CD4-positive, alpha-beta memory T cell (primary cell): Measurements from ENCODE around the gene MED14. TPM values are rescaled to one million over a fixed set of nuclear protein-coding genes. Genes with fewer than 3 reads are reported as not detected.

ENCODE experiments used
- CTCF ChIA-PET: fragments of 350-600 bp; sonication (Branson Sonifier 250); formaldehyde crosslinking; loops from one replicate; lab custom pipeline; 2021; ENCODE audit warnings: inconsistent platforms; ENCODE audit not compliant: partially characterized antibody; lab: Charles Lee
- POLR2A ChIA-PET: fragments of 350-600 bp; sonication (Branson Sonifier 250); formaldehyde crosslinking; loops from one replicate; lab custom pipeline; 2021; ENCODE audit not compliant: partially characterized antibody; lab: Charles Lee
- DNase-seq, 5 donors: peaks; one replicate each; pipeline versions ENCODE4 v3.0.0 to v3.0.0-alpha.2; 2020 to 2022; ENCODE audit warnings: mixed read lengths in 1 of 5
- H3K27ac ChIP-seq: one replicate; pipeline ENCODE4 v1.7.0; 2013; ENCODE audit warnings: low read depth, low read length
- H3K27me3 ChIP-seq: 2 replicates; pipeline ENCODE4 v1.7.0; 2013; ENCODE audit warnings: mild to moderate bottlenecking, low read length, moderate library complexity; ENCODE audit not compliant: insufficient read depth
- H3K36me3 ChIP-seq: 2 replicates; pipeline ENCODE4 v1.7.0; 2013; ENCODE audit warnings: mild to moderate bottlenecking, low read length, moderate library complexity; ENCODE audit not compliant: insufficient read depth
- H3K4me1 ChIP-seq: 2 replicates; pipeline ENCODE4 v1.7.0; 2013; ENCODE audit warnings: mild to moderate bottlenecking, low read length, moderate library complexity; ENCODE audit not compliant: insufficient read depth
- H3K4me3 ChIP-seq, 2 donors: one replicate each; pipeline ENCODE4 v1.7.0; 2013; ENCODE audit warnings: low read length in 2 of 2, mild to moderate bottlenecking in 1 of 2
- H3K9me3 ChIP-seq, 2 donors: one replicate each; pipeline ENCODE4 v1.7.0; 2013; ENCODE audit warnings: low read length in 2 of 2, control low read depth in 1 of 2; ENCODE audit not compliant: control insufficient read depth in 1 of 2
- H3K27ac Mint-ChIP-seq, 7 donors: one replicate each; pipeline ENCODE4 v1.8.0; 2020 to 2021; ENCODE audit warnings: mixed read lengths in 7 of 7, mild to moderate bottlenecking in 6 of 7, inconsistent platforms in 3 of 7, moderate library complexity in 3 of 7
- H3K27me3 Mint-ChIP-seq, 2 donors: one replicate each; pipeline ENCODE4 v1.8.0; 2020 to 2021; ENCODE audit warnings: mixed read lengths in 2 of 2
- H3K36me3 Mint-ChIP-seq, 2 donors: one replicate each; pipeline ENCODE4 v1.8.0; 2020 to 2021; ENCODE audit warnings: mixed read lengths in 2 of 2, inconsistent platforms in 1 of 2, mild to moderate bottlenecking in 1 of 2
- H3K4me1 Mint-ChIP-seq, 4 donors: one replicate each; pipeline ENCODE4 v1.8.0; 2020 to 2021; ENCODE audit warnings: mixed read lengths in 4 of 4, mild to moderate bottlenecking in 1 of 4
- H3K4me3 Mint-ChIP-seq, 8 donors: one replicate each; pipeline ENCODE4 v1.8.0; 2020 to 2021; ENCODE audit warnings: mixed read lengths in 8 of 8, mild to moderate bottlenecking in 7 of 8, moderate library complexity in 6 of 8, inconsistent platforms in 3 of 8
- H3K9me3 Mint-ChIP-seq, 8 donors: one replicate each; pipeline ENCODE4 v1.8.0; 2020 to 2021; ENCODE audit warnings: mixed read lengths in 8 of 8, mild to moderate bottlenecking in 5 of 8, inconsistent platforms in 3 of 8, moderate library complexity in 1 of 8
- intact Hi-C: fragments of 100-400 bp; cut with micrococcal nuclease; formaldehyde crosslinking; loops from one replicate; pipeline ENCODE4 v1.15.1; 2023
- polyA plus RNA-seq, 2 donors: library from polyadenylated mRNA; unstranded; fragments of 300-500 nt; fragmentation: Illumina TruSeq; gene quantifications; one replicate each; pipeline ENCODE4 v1.2.3, GENCODE V29; 2021
- total RNA-seq, 2 experiments: library from RNA; stranded (reverse); gene quantifications; one replicate each; pipeline ENCODE4 v1.2.3, GENCODE V29; 2021

Gene MED14
- total and polyA plus RNA-seq, 4 experiments from 2014 or later: 3.9 to 39.0 (median 25.6) TPM

- Histone ChIP-seq H3K9me3 (no peaks in the 10 kb centered on the region), H3K27me3 (no peaks in the 10 kb centered on the region), H3K36me3 (peaks cover 4% of the 10 kb centered on the region), H3K4me3 (no peak overlapping the region), H3K27ac (no peak overlapping the region), H3K4me1 (peaks cover 5% of the 10 kb centered on the region)
- POLR2A ChIA-PET: interaction anchor here (0.6 to 3.2 kb wide), 5 partner anchors 13 to 463 kb away, joined by 3 to 16 read pairs (median 3); partner anchors contain the start of genes ATP6AP2, MED14 and USP9X
- Mint-ChIP-seq H3K36me3 (peaks cover 11 to 26% of the 10 kb centered on the region in 2 donors), H3K27me3 (no peaks in the 10 kb centered on the region), H3K27ac (peak overlapping the region in 5 of 7 donors; percentile 4 to 53 (median 5)), H3K4me3 (no peak overlapping the region), H3K9me3 (peaks cover 0 to 2% (median 0%) of the 10 kb centered on the region in 8 donors), H3K4me1 (peaks cover 2 to 20% (median 4%) of the 10 kb centered on the region in 4 donors)
- intact Hi-C loops: loop anchor here (1.0 to 5.0 kb wide), 5 partner anchors 84 to 602 kb away; partner anchors contain the start of gene MED14
- CTCF ChIA-PET: interaction anchor here (0.7 to 4.7 kb wide), 23 partner anchors 9 to 603 kb away, joined by 3 to 88 read pairs (median 5); partner anchors contain the start of genes MED14 and USP9X
- peak; percentile 66 to 78 (median 78) for DNase-seq
These were observed 83.6 kb downstream of the MED14 start for GRCh38 chrX:40651620-40652223.

- H3K4me1 ChIP-seq: peaks cover 34% of the 10 kb centered on the region
- H3K4me1 Mint-ChIP-seq: peaks cover 18 to 55% (median 29%) of the 10 kb centered on the region in 4 donors
- DNase-seq: peak; percentile 92 to 98 (median 96)
- H3K27ac ChIP-seq: peak within 1 kb of the TSS; percentile 84
- H3K27ac Mint-ChIP-seq: peak within 1 kb of the TSS; percentile 93 to 99 (median 98)
- H3K4me3 Mint-ChIP-seq: peak within 1 kb of the TSS; percentile 92 to 99 (median 97)
- H3K36me3 Mint-ChIP-seq: peaks cover 10 to 24% of the 10 kb centered on the region in 2 donors
- no peaks in the 10 kb centered on the region for H3K27me3 Mint-ChIP-seq
- no peaks in the 10 kb centered on the region for H3K36me3 ChIP-seq
- H3K4me3 ChIP-seq: peak within 1 kb of the TSS; percentile 57 to 66
- POLR2A ChIA-PET: interaction anchor here (1.0 to 3.0 kb wide), 4 partner anchors 9 to 438 kb away, joined by 3 to 9 read pairs (median 3); partner anchors contain the start of genes ATP6AP2, MED14 and USP9X
- CTCF ChIA-PET: interaction anchor here (1.0 to 1.5 kb wide), 4 partner anchors 103 to 147 kb away, joined by 3 to 5 read pairs (median 3); no protein-coding TSS in a partner anchor
- no peaks in the 10 kb centered on the region for H3K27me3 ChIP-seq
- no peaks in the 10 kb centered on the region for H3K9me3 ChIP-seq
- intact Hi-C loops: loop anchor here (1.0 to 5.0 kb wide), 6 partner anchors 67 to 1275 kb away; partner anchors contain the start of genes ATP6AP2, CASK, DDX3X and MED14
- peaks cover 0 to 2% (median 0%) of the 10 kb centered on the region in 8 donors for H3K9me3 Mint-ChIP-seq
These were observed 87.8 kb downstream of the MED14 start, which contains the start of gene CXorf38 for GRCh38 chrX:40647307-40648197. Gene CXorf38 (minus strand): TSS chrX:40647561. CDS start chrX:40647520, 41 bp downstream.

- Mint-ChIP-seq H3K36me3 (peaks cover 19 to 31% of the 10 kb centered on the region in 2 donors), H3K9me3 (peaks cover 0 to 2% (median 0%) of the 10 kb centered on the region in 8 donors), H3K4me3 (peak overlapping the region; percentile 92 to 99 (median 97)), H3K27me3 (no peaks in the 10 kb centered on the region), H3K27ac (peak overlapping the region; percentile 89 to 99 (median 95)), H3K4me1 (peaks cover 24 to 61% (median 37%) of the 10 kb centered on the region in 4 donors)
- DNase-seq: peak in 4 of 5 donors; percentile 16 to 50 (median 31)
- H3K4me3 ChIP-seq: peak overlapping the region; percentile 57 to 66
- POLR2A ChIA-PET: interaction anchor here (0.8 to 3.0 kb wide), 4 partner anchors 8 to 439 kb away, joined by 3 to 9 read pairs (median 3); partner anchors contain the start of genes ATP6AP2 and USP9X
- H3K27me3 ChIP-seq: no peaks in the 10 kb centered on the region
- H3K36me3 ChIP-seq: no peaks in the 10 kb centered on the region
- intact Hi-C loops: loop anchor here (1.0 to 5.0 kb wide), 6 partner anchors 66 to 1276 kb away; partner anchors contain the start of genes ATP6AP2, CASK, DDX3X and MED14
- no peaks in the 10 kb centered on the region for H3K9me3 ChIP-seq
- CTCF ChIA-PET: interaction anchor here (1.0 to 1.2 kb wide), 2 partner anchors 105 to 147 kb away, joined by 3 read pairs; no protein-coding TSS in a partner anchor
- peaks cover 39% of the 10 kb centered on the region for H3K4me1 ChIP-seq
- peak overlapping the region; percentile 84 for H3K27ac ChIP-seq
These were observed 88.6 kb downstream of the MED14 start for GRCh38 chrX:40646489-40647306.

- H3K36me3 Mint-ChIP-seq: peaks cover 23 to 30% of the 10 kb centered on the region in 2 donors
- Histone ChIP-seq H3K27ac (peak overlapping the region; percentile 75), H3K4me3 (peak overlapping the region; percentile 30 to 56), H3K36me3 (peaks cover 5% of the 10 kb centered on the region), H3K9me3 (no peaks in the 10 kb centered on the region), H3K4me1 (peaks cover 40% of the 10 kb centered on the region), H3K27me3 (no peaks in the 10 kb centered on the region)
- peak overlapping the region; percentile 84 to 97 (median 94) for H3K4me3 Mint-ChIP-seq
- CTCF ChIA-PET: interaction anchor here (1.4 to 1.8 kb wide), 2 partner anchors 105 to 149 kb away, joined by 3 to 4 read pairs; no protein-coding TSS in a partner anchor
- H3K27ac Mint-ChIP-seq: peak overlapping the region; percentile 92 to 99 (median 97)
- peaks cover 0 to 2% (median 0%) of the 10 kb centered on the region in 8 donors for H3K9me3 Mint-ChIP-seq
- POLR2A ChIA-PET: interaction anchor here (0.9 to 1.2 kb wide), 2 partner anchors 10 to 63 kb away, joined by 3 read pairs; no protein-coding TSS in a partner anchor
- intact Hi-C loops: loop anchor here (2.0 to 5.0 kb wide), 4 partner anchors 100 to 1277 kb away; partner anchors contain the start of genes CASK and DDX3X
- H3K27me3 Mint-ChIP-seq: no peaks in the 10 kb centered on the region
- peaks cover 23 to 63% (median 37%) of the 10 kb centered on the region in 4 donors for H3K4me1 Mint-ChIP-seq
- DNase-seq: peak; percentile 62 to 72 (median 67)
These were observed 90.5 kb downstream of the MED14 start for GRCh38 chrX:40644821-40645358.

- POLR2A ChIA-PET: interaction anchor here (0.9 to 1.2 kb wide), 2 partner anchors 9 to 63 kb away, joined by 3 read pairs; no protein-coding TSS in a partner anchor
- H3K4me3 ChIP-seq: peak overlapping the region; percentile 30 to 56
- H3K27ac Mint-ChIP-seq: peak overlapping the region; percentile 65 to 99 (median 92)
- H3K27me3 Mint-ChIP-seq: no peaks in the 10 kb centered on the region
- no peak for DNase-seq
- H3K36me3 Mint-ChIP-seq: peaks cover 28 to 34% of the 10 kb centered on the region in 2 donors
- peak overlapping the region in 7 of 8 donors; percentile 84 to 97 (median 92) for H3K4me3 Mint-ChIP-seq
- intact Hi-C loops: loop anchor here (2.0 kb wide), 1 partner anchor 99 kb away; no protein-coding TSS in a partner anchor
- H3K9me3 ChIP-seq: no peaks in the 10 kb centered on the region
- peaks cover 0 to 2% (median 0%) of the 10 kb centered on the region in 8 donors for H3K9me3 Mint-ChIP-seq
- peak overlapping the region; percentile 75 for H3K27ac ChIP-seq
- peaks cover 10% of the 10 kb centered on the region for H3K36me3 ChIP-seq
- CTCF ChIA-PET: interaction anchor here (1.4 to 1.8 kb wide), 3 partner anchors 100 to 150 kb away, joined by 3 to 5 read pairs (median 4); no protein-coding TSS in a partner anchor
- H3K27me3 ChIP-seq: no peaks in the 10 kb centered on the region
- peaks cover 26 to 66% (median 40%) of the 10 kb centered on the region in 4 donors for H3K4me1 Mint-ChIP-seq
- H3K4me1 ChIP-seq: peaks cover 45% of the 10 kb centered on the region
These were observed 91.2 kb downstream of the MED14 start for GRCh38 chrX:40644176-40644575.
